HG03108 (cell line): ENCODE results near the gene DRC1.

Experiments
- ATAC-seq: cut with Tn5 transposase; IDR thresholded peaks from one replicate; pipeline ENCODE4 v1.9.1; 2021; ENCODE audit warnings: moderate library complexity; ENCODE audit not compliant: unreplicated experiment

DRC1 gene

DNA sequence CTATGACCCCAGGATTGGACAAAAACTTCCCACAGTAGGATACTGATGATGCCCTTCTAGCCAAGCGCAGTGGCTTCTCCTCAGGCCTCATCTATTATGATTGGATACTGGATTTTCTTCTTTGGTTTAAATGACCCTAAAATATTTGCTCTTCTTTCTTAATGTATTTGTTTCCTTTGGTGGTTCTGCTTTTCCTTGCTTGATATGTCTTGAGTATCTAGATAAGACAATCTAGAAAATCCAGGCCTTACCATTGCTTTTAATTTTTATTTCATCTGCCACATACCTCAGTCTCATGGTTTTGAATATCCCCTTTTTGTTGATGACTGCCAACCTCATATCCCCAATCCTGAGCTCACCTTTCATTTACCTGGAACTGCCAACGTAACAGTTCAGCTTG is 40.6 kb downstream of the DRC1 start:
- ATAC-seq, result no peak

GRCh38 chr2:26442707-26443106 is 41.0 kb downstream of the DRC1 start:
- no peak for ATAC-seq

- no peak for ATAC-seq
These were observed 42.5 kb downstream of the DRC1 start for GRCh38 chr2:26444236-26444635.

- ATAC-seq, result no peak
These were observed 46.9 kb downstream of the DRC1 start for GRCh38 chr2:26448651-26449050.

- no peak for ATAC-seq
These were observed 47.7 kb downstream of the DRC1 start for GRCh38 chr2:26449278-26450030.

GRCh38 chr2:26450031-26450635 is 48.4 kb downstream of the DRC1 start:
- ATAC-seq, result no peak

- ATAC-seq, result no peak
These were observed 50.0 kb downstream of the DRC1 start for GRCh38 chr2:26451700-26452099.

DNA sequence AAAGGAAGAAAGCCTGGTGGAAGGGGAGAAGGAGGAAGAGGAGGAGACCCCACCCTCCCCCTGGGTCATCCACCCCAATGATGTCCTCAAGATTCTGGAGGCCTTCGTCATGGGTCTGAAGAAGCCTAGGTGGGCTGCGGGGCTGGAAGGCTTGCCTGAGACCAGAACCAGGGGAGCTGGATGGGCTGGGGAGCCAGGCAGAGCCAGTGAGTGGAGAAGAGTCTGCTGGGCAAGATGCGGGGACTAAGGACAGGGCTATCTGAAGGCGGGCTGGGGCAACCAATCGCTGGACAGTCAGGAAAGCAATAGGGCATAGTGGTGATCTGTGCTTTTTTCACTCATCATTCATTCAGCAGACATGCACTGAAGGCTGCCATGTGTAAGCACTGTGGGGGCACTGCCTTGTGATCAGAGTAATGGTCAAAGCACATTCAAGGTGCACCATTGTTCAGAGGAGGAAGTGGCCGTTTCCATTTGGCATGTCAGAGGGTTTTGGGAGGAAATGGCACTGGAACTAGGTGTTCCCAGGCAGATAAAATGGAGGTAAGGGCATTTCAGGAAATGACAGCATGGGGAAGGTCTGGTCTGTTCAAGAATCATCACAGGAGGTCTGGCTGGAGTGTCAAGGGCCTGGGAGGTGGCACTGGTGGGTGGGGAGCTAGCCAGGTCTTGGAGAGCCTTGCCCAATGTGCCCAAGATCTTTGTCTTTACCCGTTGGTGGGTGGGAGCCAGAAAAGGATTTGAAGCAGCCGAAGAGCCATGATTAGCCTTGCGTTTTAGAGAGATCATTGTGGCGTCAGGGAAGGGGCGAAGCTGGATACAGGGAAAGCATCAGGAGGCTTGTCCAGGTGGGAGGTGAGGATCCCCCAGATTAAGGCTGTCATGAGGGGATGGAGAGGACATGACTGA is 52.0 kb downstream of the DRC1 start:
- ATAC-seq, result no peak

GRCh38 chr2:26454561-26455001 is 52.9 kb downstream of the DRC1 start:
- no peak for ATAC-seq

GRCh38 chr2:26455037-26455669 is 53.4 kb downstream of the DRC1 start:
- no peak for ATAC-seq

DNA sequence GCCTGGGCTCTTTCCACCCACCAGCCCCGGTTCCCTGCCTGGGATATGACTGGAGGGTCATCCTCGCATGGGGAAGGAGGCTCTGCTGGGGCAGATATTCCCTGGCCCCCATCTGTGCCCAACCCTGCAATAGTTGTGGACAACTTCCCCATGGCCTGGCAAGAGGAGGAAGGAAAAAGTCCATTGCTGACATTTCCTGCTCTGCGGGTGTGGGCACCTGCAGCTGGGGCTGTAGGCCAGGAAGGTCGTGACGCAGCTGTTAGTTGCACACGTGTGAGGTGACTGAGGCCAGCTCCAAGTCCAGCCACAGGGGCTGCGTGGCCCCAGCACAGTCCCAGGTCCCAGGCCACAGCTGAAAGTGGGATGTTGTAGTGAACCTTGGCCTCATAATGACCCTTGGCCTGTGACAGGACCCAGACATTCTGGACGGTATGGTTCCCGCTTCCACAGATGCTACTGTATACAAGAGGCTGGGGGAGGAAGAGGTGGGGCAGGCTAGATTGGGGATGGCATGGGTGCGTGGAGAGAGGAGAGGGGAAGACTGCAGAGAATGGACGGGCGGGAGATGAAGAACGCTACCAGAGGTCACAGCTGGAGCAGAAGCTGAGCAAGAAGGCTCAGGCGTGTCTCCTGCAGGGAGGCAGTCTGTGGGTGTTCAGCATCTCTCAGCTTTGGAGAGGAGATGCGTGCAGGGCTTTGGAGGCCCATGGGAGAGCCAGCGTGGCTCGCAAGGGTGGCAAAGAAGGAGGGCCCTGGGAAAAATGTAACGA is 54.1 kb downstream of the DRC1 start:
- ATAC-seq, result no peak

- no peak for ATAC-seq
These were observed 54.9 kb downstream of the DRC1 start for GRCh38 chr2:26456440-26457250.

DNA sequence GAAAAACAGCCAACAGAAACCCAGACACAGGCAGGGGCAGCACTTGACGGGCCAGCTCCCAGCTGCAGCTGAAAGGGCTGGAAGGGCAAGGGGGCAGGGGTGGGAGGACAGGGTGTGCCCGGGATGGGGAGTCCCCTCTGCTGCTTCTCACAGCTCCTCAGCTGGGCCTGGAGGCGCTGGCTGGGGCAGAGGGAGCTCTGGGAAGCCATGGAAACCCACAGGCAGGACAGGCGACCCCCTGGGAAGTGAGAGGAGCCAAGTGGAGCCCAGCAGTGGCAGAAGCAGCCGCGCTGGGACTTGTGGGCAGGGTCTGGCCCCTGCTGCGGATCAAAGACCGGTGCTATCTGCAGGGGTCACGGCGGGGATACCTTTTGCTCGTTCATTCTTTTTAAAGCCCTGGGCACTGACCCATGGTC is 55.5 kb downstream of the DRC1 start:
- ATAC-seq, result no peak

DNA sequence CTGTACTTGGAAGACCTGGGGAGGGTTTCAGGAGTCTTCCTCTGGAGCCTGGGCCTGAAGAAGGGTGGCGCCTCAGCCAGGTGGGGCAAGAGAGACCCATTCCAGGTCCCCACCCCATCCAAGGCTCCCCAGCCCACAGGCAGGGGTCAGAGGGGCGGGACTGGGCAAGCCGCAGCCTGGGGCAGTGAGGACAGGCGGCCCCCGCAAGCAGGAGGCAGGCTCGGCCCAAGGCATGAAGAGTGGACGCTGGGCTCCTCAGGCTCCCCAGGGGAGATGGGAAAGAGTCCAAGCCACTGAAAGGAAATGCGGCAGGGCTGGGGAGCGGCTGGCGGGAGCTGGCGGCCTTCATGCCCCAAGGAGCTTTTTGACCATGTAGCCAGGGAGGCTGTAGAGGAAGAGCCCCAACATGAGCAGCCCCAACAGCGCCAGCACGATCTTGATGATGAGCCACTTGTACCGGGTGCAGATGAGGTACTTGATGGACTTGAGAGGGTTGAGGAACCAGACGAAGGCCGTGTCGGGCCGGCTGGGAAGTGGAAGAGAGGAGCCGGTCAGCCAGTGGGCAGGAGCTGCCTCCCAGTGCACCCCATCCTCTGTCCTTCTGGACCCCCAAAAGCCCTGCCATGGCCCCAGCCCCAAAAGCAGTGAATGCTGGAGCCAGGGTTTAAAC is 56.1 kb downstream of the DRC1 start:
- no peak for ATAC-seq

GRCh38 chr2:26458365-26459042 is 56.8 kb downstream of the DRC1 start:
- no peak for ATAC-seq

DNA sequence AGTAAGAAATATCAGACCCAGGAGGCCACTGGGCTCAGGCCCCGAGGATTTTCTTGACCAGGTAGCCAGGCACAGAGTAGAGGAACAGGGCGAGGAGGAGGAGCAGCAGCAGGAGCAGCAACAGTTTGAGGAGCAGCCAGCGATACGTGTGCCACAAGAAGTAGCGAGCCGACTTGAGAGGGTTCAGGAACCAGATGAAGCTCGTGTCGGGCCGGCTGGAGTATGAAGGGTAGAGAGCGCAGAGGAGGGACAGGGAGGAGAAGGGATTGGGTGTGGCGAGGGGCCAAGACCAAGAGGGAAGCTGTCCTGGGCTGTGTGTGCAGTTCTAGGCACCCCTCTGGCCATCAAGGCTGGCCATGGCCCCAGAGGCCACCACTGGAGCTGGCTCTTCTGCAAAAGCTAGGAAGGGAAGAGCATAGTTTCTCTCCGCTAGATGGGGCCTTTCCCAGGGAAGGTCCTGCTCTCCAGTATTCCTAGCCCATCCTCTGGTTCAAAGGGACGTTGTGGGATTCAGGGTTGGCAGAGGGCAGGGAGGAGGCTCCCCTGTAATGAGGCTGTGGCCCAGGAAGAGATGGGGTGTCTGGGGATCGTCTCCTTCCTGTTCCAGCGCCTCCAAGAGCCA is 58.4 kb downstream of the DRC1 start:
- ATAC-seq, result no peak

GRCh38 chr2:26460613-26461031 is 58.9 kb downstream of the DRC1 start:
- ATAC-seq, result no peak

DNA sequence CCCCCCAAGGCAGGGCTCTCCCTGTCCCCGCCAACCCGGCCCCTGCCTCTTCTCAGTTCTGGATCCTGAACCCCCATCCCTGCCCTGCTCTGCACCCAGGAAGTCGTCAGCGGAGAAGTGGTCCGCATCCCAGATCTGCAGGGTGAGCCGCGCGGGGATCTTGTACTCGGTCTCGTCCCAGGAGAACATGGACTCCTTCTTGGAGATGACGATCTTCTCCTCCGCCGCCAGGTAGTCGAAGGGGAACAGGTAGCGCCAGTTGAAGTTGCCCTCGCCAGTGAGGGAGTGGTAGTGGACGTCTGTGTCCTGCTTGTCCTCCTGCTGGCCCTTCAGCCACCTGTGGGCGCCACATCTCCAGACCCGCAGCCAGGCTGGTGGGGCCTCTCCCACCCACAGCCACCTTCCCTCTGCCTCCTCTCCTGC is 59.9 kb downstream of the DRC1 start:
- ATAC-seq, result no peak
